T-helper 2 cell treated with Interferon-gamma antibody and Interleukin-4, amounts not matched to agents 5 μg/mL and 100 μg/mL, for 36 hours (primary cell): ENCODE measurements around the gene ROPN1B.
A peak's percentile ranks its signal among the peaks of the same experiment; 100 is the strongest.

Experiments
- DNase-seq: peaks from one replicate; pipeline ENCODE4 v3.0.0; 2021; ENCODE audit warnings: low spot score
- H3K27ac Mint-ChIP-seq: one replicate; pipeline ENCODE4 v1.8.0; 2021; ENCODE audit warnings: mild to moderate bottlenecking, mixed read lengths
- H3K27me3 Mint-ChIP-seq: one replicate; pipeline ENCODE4 v1.8.0; 2021; ENCODE audit warnings: low read depth, mixed read lengths
- H3K36me3 Mint-ChIP-seq: one replicate; pipeline ENCODE4 v1.8.0; 2021; ENCODE audit warnings: low read depth, mixed read lengths
- H3K4me1 Mint-ChIP-seq: one replicate; pipeline ENCODE4 v1.8.0; 2021; ENCODE audit warnings: low read depth, mixed read lengths
- H3K4me3 Mint-ChIP-seq: one replicate; pipeline ENCODE4 v1.8.0; 2022; ENCODE audit warnings: mild to moderate bottlenecking, moderate library complexity, mixed read lengths
- H3K9me3 Mint-ChIP-seq: one replicate; pipeline ENCODE4 v1.8.0; 2021; ENCODE audit warnings: mixed read lengths

The ROPN1B gene

DNA sequence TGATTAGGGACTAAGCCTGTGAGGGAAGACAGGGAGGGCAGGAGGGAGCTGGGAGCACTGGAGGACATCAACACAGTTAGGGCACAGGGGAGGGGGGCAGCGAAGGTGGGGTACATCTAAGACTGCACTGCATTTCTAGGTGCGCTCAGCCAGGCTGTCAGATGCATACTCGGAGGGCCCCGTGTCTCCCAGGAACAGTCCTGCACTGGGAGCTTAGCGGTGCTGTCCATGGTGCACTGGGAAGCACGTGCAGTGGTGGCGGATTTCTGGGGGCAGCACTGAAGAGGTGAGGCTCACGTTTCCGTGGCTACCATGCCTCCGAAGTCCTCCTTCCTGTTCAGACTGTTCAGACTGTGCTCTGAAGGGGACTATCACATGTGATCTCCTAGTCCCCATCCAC lies 54.4 kb downstream of the ROPN1B start:
- Mint-ChIP-seq H3K27me3 (no peaks in the 10 kb centered on the region), H3K4me3 (no peak overlapping the region), H3K36me3 (peaks cover 5% of the 10 kb centered on the region), H3K27ac (no peak overlapping the region), H3K9me3 (peaks cover 9% of the 10 kb centered on the region), H3K4me1 (peaks cover 4% of the 10 kb centered on the region)
- DNase-seq, result no peak

DNA sequence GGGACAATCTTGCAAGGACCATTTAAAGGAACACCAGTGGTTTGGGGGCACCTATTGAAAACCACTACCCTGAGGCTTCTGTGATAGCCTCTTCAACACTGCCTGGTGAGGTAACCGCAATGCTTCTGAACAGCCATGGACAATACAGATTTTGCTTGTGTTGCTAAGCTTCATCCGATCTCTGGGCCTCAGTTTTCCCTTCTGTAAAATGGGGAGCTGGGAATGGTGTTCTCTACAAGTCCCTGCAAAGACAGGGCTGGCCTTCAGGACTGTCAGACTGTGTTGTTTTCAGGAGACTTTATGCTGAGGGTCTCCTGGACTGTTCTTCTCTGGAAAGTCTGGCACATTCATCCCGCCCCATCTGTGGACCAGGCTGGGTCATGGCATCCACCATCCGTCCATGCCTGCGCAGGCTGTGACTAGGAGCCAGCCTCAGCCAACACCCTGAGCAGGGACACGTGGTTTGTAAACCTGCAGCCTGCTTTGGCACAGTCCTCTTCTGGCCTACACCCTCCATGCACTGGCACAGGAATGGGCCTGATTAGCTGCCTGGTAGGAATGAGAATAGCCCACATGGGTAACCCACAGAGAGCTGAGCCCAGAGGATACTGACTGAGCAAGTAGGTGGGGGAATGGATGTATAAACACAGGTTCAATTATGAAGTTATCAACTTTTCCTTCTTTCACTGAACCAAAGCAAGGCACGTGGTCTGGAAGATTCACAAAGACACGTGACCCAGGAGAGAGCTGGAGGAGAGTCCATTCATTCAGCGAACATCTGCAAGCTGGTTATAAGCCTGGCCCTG lies 55.3 kb downstream of the ROPN1B start:
- Mint-ChIP-seq H3K9me3 (peaks cover 14% of the 10 kb centered on the region), H3K27me3 (no peaks in the 10 kb centered on the region), H3K4me1 (peaks cover 4% of the 10 kb centered on the region), H3K27ac (no peak overlapping the region), H3K4me3 (no peak overlapping the region), H3K36me3 (peaks cover 6% of the 10 kb centered on the region)
- DNase-seq, result no peak

DNA sequence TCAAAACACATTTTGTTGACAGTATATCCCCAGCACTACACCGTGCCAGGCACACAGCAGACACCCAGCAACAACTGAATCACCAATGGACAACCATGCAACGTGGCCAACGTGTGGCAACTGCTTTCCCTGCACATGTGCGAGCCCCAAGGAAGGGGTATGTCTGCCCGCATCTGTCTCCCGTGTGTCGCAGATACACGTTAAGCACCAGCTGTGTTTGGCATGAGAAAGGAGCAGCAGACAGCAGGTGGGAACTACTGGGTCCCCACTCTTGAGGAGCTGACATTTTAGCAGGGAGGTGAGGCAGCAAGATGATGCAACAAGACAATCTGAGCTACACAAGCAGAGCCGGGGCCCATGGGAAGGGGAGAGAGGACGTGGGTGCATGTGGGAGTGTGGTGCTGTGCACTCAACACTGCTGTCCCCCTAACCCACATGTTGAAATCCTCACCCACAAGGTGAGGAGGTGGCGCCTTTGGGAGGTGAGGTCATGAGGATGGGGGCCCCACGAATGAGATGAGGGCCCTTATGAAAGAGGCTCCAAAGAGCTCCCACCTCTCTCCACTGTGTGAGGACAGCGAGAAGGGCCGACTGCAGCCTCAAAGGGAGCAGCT lies 56.2 kb downstream of the ROPN1B start:
- H3K36me3 Mint-ChIP-seq, result peaks cover 10% of the 10 kb centered on the region
- no peaks in the 10 kb centered on the region for H3K27me3 Mint-ChIP-seq
- H3K4me3 Mint-ChIP-seq, result no peak overlapping the region
- no peak overlapping the region for H3K27ac Mint-ChIP-seq
- H3K4me1 Mint-ChIP-seq, result peaks cover 4% of the 10 kb centered on the region
- DNase-seq, result no peak
- peaks cover 18% of the 10 kb centered on the region for H3K9me3 Mint-ChIP-seq

DNA sequence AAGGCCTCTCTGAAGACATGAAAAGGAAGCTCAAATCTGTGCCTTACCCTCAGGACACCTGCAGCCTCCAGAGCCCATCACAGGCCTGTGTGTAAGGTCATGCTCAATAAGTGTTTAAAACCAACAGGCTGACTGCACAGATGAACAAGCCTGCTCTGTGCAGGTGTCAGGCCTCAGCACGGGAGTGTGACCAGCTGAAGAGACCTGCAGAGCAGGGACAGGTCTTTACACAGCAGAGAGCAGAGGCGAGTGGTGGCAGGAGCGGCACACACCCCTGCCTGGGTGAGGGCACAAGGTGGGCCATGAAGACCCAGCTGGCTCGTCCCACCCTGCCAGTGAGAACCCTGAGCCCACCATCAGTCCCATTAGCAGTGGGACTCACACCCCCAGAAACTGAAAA lies 56.9 kb downstream of the ROPN1B start:
- Mint-ChIP-seq H3K4me1 (peaks cover 4% of the 10 kb centered on the region), H3K9me3 (peaks cover 18% of the 10 kb centered on the region), H3K27me3 (no peaks in the 10 kb centered on the region), H3K36me3 (peaks cover 10% of the 10 kb centered on the region), H3K27ac (no peak overlapping the region), H3K4me3 (no peak overlapping the region)
- no peak for DNase-seq

DNA sequence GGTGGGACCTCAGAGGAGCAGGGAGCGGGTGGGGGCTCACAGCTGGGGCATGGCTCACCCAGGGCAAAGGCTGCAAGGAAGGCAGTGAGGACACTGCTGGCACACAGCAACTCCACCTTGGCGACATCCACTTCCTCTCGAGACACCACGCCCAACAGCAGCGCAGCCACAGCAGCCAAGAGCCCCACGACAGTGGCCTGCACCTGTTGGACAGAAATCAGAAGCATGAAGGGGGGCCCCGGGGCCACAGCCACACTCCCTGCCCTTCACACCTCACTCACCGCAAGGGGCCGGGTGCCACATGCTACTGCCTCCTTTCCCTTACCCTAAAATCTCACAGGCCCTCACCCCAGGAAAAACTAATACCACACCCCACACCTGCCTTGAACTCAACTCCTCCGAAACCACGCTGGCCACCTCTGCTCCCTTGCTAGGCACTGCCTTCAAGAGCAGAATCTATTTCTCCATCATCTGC lies 57.3 kb downstream of the ROPN1B start:
- Mint-ChIP-seq H3K4me3 (no peak overlapping the region), H3K36me3 (peaks cover 10% of the 10 kb centered on the region), H3K27ac (peak overlapping the region; percentile 53)

DNA sequence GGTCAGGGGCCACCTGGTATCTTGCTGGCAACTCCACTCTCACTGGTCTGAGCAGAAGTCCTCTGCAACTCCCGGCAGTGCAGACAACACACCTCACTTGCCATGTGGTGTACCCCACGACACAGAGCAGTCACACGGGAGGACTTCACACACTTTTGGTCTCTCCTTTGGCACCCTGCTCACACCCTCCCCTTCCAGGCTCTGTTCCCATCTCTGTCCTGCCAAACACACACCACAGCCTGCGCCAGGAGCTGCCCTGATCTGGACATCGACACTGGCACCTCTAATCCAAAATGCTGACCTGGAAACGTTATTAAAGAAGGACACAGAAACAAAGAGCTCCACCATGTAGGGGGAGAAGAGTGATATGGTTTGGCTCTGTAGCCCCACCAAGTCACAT lies 57.8 kb downstream of the ROPN1B start:
- peak overlapping the region; percentile 53 for H3K27ac Mint-ChIP-seq
- H3K27me3 Mint-ChIP-seq, result no peaks in the 10 kb centered on the region
- H3K4me3 Mint-ChIP-seq, result no peak overlapping the region
- no peak for DNase-seq
- H3K36me3 Mint-ChIP-seq, result peaks cover 10% of the 10 kb centered on the region
- H3K9me3 Mint-ChIP-seq, result peaks cover 18% of the 10 kb centered on the region
- H3K4me1 Mint-ChIP-seq, result peaks cover 4% of the 10 kb centered on the region

More for the DNA sequence above, 57.3 kb downstream of the ROPN1B start:
- H3K4me1 Mint-ChIP-seq, result peaks cover 4% of the 10 kb centered on the region
- H3K9me3 Mint-ChIP-seq, result peaks cover 18% of the 10 kb centered on the region
- no peak for DNase-seq
- H3K27me3 Mint-ChIP-seq, result no peaks in the 10 kb centered on the region

DNA sequence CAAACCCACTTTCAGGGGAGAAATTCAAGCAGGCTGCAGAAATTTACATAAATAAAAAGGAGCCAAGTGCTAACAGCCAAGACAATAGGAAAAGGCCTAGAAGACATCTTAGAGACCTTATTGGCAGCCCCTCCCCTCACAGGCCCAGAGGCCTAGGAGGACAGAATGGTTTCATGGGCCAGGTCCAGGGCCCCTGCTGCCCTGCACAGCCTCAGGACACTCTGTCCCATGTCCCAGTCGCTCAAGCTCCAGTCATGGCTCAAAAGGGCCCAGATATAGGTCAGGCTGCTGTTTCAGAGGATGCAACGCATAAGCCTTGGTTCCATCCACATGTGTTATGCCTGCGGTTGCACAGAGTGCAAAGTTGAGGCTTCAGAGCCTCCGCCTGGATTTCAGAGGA lies 59.1 kb downstream of the ROPN1B start:
- peaks cover 12% of the 10 kb centered on the region for H3K36me3 Mint-ChIP-seq
- H3K27ac Mint-ChIP-seq, result no peak overlapping the region
- peaks cover 4% of the 10 kb centered on the region for H3K4me1 Mint-ChIP-seq

DNA sequence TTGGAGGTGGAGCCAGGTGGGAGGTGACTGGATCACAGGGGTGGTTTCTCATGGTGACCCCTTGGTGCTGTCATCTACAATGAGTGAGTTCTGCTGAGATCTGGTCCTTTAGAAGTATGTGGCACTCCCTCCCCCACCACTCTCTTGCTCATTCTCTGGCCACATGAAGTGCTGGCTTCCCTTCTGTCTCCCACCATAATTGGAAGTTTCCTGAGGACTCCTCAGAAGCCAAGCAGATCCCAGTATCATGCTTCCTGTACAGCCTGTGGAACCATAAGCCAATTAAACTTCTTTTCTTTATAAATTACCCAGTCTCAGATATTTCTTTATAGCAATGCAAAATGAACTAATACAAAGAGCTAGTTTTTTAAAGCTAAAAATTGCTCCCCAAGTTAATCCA lies 60.3 kb downstream of the ROPN1B start:
- no peak overlapping the region for H3K4me3 Mint-ChIP-seq
- peaks cover 18% of the 10 kb centered on the region for H3K9me3 Mint-ChIP-seq
- H3K4me1 Mint-ChIP-seq, result peaks cover 6% of the 10 kb centered on the region
- H3K27me3 Mint-ChIP-seq, result no peaks in the 10 kb centered on the region
- no peak overlapping the region for H3K27ac Mint-ChIP-seq
- H3K36me3 Mint-ChIP-seq, result peaks cover 13% of the 10 kb centered on the region
- no peak for DNase-seq

More for the DNA sequence above, 59.1 kb downstream of the ROPN1B start:
- no peak for DNase-seq
- no peaks in the 10 kb centered on the region for H3K27me3 Mint-ChIP-seq
- H3K4me3 Mint-ChIP-seq, result no peak overlapping the region
- peaks cover 18% of the 10 kb centered on the region for H3K9me3 Mint-ChIP-seq

DNA sequence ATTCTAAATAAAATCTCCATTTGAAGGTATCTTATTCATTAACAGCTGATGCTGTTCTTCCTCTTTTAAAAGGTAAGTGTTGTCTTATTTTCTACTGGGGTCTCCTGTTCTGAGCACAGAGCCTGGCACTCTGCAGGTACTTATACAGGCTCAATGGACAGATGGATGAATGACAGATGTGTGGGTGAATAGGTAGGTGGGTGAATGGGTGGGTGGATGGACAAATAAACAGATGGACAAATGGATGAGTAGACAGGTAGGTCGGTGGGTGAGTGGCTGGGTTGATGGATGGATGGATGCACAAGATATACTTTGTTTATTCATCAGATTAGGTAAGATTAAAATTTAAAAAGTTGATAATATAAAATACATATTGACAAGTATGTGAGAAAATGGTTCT lies 61.5 kb downstream of the ROPN1B start:
- no peak for DNase-seq
- Mint-ChIP-seq H3K27ac (no peak overlapping the region), H3K9me3 (peaks cover 18% of the 10 kb centered on the region), H3K4me1 (peaks cover 14% of the 10 kb centered on the region), H3K36me3 (peaks cover 15% of the 10 kb centered on the region), H3K4me3 (no peak overlapping the region), H3K27me3 (no peaks in the 10 kb centered on the region)

DNA sequence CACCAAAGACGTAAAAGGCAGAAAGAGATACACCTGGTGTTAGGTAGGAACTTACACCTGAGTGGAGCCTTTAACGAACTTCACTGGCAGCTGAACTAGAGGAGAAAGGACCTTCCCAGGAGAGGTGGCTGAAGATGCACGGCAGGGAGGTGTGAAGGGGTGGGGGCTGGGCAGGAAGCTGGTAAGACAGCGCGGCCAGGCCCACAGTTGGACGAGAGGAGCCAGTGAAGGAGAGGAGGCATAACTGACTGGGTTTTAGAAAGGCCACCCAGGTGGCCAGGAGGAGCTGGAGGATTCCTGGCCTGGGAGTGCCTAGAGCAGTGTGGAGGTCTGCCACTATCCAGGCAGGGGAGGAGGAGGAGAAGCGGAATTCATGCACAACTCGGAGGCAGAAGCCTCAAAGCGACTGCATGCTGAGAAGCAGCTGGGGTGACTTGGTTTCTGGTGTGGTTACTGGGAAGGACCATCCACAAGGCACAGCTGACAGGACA lies 63.0 kb downstream of the ROPN1B start:
- Mint-ChIP-seq H3K36me3 (peaks cover 15% of the 10 kb centered on the region), H3K27ac (no peak overlapping the region)
- DNase-seq, result no peak

More for the DNA sequence above, 63.0 kb downstream of the ROPN1B start:
- peaks cover 9% of the 10 kb centered on the region for H3K4me1 Mint-ChIP-seq
- no peak overlapping the region for H3K4me3 Mint-ChIP-seq
- no peaks in the 10 kb centered on the region for H3K27me3 Mint-ChIP-seq
- H3K9me3 Mint-ChIP-seq, result peaks cover 18% of the 10 kb centered on the region
